DMS153 (cell line): ENCODE results near the gene RPL27.

Experiments
- DNase-seq: peaks from one replicate; lab custom pipeline; 2025; lab: John Stamatoyannopoulos, UW

The RPL27 gene

GRCh38 chr17:43051969-43052368 lies 53.8 kb downstream of the RPL27 start:
- no peak for DNase-seq
